Skeletal muscle tissue (tissue), 4 donors: ENCODE data around the gene TMEM126B. TPM values are rescaled to one million over a fixed set of nuclear protein-coding genes. Genes with fewer than 3 reads are reported as not detected.
"Not testable (repeated sequence)": the region's sequence is repeated elsewhere in the genome, so short reads cannot be mapped to it uniquely, and the experiment has no call there.

Source experiments
- H3K27ac ChIP-seq: one replicate; pipeline ENCODE4 v1.7.0; 2013; ENCODE audit warnings: mild to moderate bottlenecking, low read depth, low read length, inconsistent platforms
- H3K27me3 ChIP-seq, 3 donors: one replicate each; pipeline ENCODE4 v1.7.0; 2013; ENCODE audit warnings: low read length in 3 of 3; ENCODE audit not compliant: control insufficient read depth in 3 of 3, insufficient read depth in 3 of 3
- H3K36me3 ChIP-seq, 3 donors: one replicate each; pipeline ENCODE4 v1.7.0; 2013; ENCODE audit warnings: low read length in 3 of 3; ENCODE audit not compliant: control insufficient read depth in 3 of 3, insufficient read depth in 3 of 3
- H3K4me1 ChIP-seq, 3 donors: one replicate each; pipeline ENCODE4 v1.7.0; 2013; ENCODE audit warnings: low read length in 3 of 3, mild to moderate bottlenecking in 3 of 3; ENCODE audit not compliant: control insufficient read depth in 3 of 3, insufficient read depth in 3 of 3
- H3K4me3 ChIP-seq, 3 donors: one replicate each; pipeline ENCODE4 v1.7.0; 2013; ENCODE audit warnings: low read length in 3 of 3
- H3K9ac ChIP-seq, 3 donors: one replicate each; pipeline ENCODE4 v1.7.0; 2013; ENCODE audit warnings: low read length in 3 of 3, mild to moderate bottlenecking in 3 of 3, moderate library complexity in 2 of 3, low read depth in 1 of 3
- H3K9me3 ChIP-seq, 3 donors: one replicate each; pipeline ENCODE4 v1.7.0; 2013; ENCODE audit warnings: low read length in 3 of 3; ENCODE audit not compliant: control insufficient read depth in 3 of 3
- total RNA-seq: library from RNA; depleted of rRNA; stranded (reverse); fragments of >200 nt; gene quantifications from one replicate; pipeline ENCODE4 v1.2.3, GENCODE V29; 2014
- donor health status: Osteomylitis.

TMEM126B gene
- total RNA-seq, 1 donor from 2014 or later, result 26.1 TPM

DNA sequence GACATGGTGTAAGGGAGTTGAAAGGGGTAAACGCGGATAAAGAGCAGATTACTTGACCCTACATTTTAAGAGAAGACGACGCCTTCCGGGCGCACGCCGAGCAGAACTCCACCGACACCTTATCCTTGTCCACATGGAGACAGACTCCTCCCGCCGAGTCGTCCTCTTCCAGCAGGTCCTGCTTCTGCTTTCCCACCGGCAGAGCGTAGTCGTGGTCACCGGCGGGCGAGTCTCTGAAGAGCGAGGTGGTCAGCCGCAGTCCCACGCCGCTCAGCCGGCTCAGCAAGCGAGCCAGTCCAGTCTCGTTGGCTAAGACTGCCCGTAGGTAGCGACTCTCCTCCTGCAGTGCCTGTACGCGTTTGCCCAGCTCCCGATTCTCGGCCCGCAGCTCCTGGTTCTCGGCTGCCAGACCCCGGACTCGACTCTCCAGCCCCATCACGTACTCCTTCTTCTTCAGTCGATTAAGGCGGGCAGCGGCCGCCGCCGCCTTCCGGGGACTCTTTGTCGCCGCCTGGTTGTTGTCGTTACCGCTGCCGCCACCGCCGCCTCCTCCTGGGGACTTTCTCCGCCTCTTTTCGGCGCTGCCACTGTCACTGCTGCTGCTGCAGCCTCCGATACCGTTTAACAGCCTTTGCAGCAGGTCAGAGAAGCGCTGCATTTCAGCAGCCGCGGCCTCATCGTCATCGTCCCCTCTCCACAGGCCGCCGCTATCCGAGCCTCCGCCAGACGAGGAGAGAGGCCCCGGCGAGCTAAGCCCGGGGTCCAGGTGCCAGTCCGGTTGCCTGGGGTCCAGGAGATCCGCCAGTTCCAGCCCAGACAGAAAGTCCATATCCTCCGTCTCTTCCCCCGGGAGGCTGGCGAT lies 35.6 kb downstream of the TMEM126B start:
- H3K9ac ChIP-seq, result peak overlapping the region; percentile 92 to 97 (median 96)
- peak overlapping the region; percentile 98 for H3K27ac ChIP-seq
- no peaks in the 10 kb centered on the region for H3K9me3 ChIP-seq
- peaks cover 0 to 16% (median 7%) of the 10 kb centered on the region in 3 donors for H3K36me3 ChIP-seq
- no peaks in the 10 kb centered on the region for H3K27me3 ChIP-seq
- peak overlapping the region; percentile 84 to 96 (median 88) for H3K4me3 ChIP-seq
- H3K4me1 ChIP-seq, result peaks cover 14 to 36% (median 18%) of the 10 kb centered on the region in 3 donors

GRCh38 chr11:85664615-85665481 lies 36.5 kb downstream of the TMEM126B start, which contains the start of gene CREBZF:
TSS of gene CREBZF (minus strand) at chr11:85665129. CDS start at chr11:85664875, 254 bp downstream.
- peaks cover 11 to 34% (median 16%) of the 10 kb centered on the region in 3 donors for H3K4me1 ChIP-seq
- no peaks in the 10 kb centered on the region for H3K9me3 ChIP-seq
- H3K27ac ChIP-seq, result peak within 1 kb of the TSS; percentile 98

GRCh38 chr11:85665733-85666132 lies 37.3 kb downstream of the TMEM126B start:
- Histone ChIP-seq H3K27me3 (no peaks in the 10 kb centered on the region), H3K9ac (no peak overlapping the region), H3K4me1 (peaks cover 11 to 26% (median 13%) of the 10 kb centered on the region in 3 donors), H3K9me3 (no peaks in the 10 kb centered on the region), H3K36me3 (peaks cover 0 to 3% (median 2%) of the 10 kb centered on the region in 3 donors), H3K27ac (peak overlapping the region; percentile 98), H3K4me3 (peak overlapping the region in 2 of 3 donors; percentile 88 to 96)

More at GRCh38 chr11:85664615-85665481, 36.5 kb downstream of the TMEM126B start, which contains the start of gene CREBZF:
- H3K27me3 ChIP-seq, result no peaks in the 10 kb centered on the region
- peak within 1 kb of the TSS; percentile 92 to 97 (median 96) for H3K9ac ChIP-seq
- peaks cover 0 to 10% (median 3%) of the 10 kb centered on the region in 3 donors for H3K36me3 ChIP-seq
- peak within 1 kb of the TSS; percentile 84 to 96 (median 88) for H3K4me3 ChIP-seq

DNA sequence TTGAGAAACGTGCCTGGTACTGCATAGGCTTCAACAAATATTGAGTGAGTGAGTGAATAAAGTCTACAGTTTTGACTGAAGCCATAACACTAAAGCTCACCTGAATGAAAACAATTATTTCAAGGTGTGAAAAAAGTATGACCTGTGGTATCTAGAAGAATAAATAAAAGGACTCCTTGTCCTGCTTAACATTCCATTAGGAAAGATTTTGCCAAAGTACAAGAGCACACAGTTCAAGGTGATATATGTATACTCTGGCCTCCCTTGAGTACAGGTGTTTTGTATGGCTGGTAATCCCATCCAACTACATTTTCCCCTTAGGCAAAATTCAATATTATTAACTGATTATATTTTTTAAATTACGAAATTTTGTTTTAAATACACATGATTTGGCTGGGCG lies 38.3 kb downstream of the TMEM126B start:
- no peak overlapping the region for H3K9ac ChIP-seq
- H3K36me3 ChIP-seq, result peaks cover 0 to 3% (median 0%) of the 10 kb centered on the region in 3 donors
- peaks cover 11 to 16% (median 13%) of the 10 kb centered on the region in 3 donors for H3K4me1 ChIP-seq
- H3K4me3 ChIP-seq, result no peak overlapping the region
- no peaks in the 10 kb centered on the region for H3K9me3 ChIP-seq
- no peaks in the 10 kb centered on the region for H3K27me3 ChIP-seq
- no peak overlapping the region for H3K27ac ChIP-seq

DNA sequence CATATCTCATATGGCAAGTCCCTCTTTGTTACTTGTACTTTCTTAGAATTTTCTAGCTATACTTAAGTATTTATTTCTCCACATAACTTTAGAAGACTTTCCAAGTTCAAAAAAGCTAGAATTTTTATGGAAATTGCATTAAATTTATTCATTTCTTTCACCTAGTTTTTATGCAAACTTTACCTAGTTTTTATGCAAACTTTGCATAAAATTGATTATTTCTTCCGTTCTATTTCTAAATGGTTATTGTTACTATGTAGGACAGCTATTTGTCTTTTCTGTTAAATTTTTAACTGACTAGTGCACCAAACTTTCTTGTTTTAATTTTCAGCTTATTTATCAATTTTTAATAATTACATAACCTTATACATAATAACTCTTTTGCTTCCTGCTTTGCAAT lies 39.8 kb downstream of the TMEM126B start:
- Histone ChIP-seq H3K27me3 (no peaks in the 10 kb centered on the region), H3K9ac (no peak overlapping the region), H3K36me3 (peaks cover 0 to under 1% (median 0%) of the 10 kb centered on the region in 3 donors), H3K4me1 (peaks cover 2 to 5% (median 3%) of the 10 kb centered on the region in 3 donors), H3K4me3 (no peak overlapping the region), H3K27ac (no peak overlapping the region), H3K9me3 (no peaks in the 10 kb centered on the region)

DNA sequence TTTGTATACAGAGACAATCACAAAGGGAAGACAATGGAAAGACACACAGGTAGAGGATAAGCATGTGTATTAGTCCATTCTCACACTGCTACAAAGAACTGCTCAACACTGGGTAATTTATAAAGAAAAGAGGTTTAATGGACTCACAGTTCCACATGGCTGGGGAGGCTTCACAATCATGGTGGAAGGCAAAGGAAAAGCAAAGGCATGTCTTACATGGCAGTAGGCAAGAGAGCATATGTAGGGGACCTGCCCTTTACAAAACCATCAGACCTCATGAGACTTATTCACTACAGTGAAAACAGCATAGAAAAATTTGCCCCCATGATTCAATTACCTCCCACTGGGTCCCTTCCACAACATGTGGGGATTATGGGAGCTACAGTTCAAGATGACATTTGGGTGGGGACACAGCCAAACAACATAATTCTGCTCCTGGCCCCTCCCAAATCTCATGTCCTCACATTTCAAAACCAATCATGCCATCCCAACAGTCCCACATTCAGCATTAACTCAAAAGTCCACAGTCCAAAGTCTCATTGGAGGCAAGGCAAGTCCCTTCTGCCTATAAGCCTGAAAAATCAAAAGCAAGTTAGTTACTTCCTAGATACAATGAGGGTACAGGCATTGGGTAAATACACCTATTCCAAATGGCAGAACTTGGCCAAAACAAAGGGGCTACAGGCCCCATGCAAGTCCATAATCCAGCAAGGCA lies 42.7 kb downstream of the TMEM126B start:
- not testable (repeated sequence) for H3K4me3 ChIP-seq, H3K27ac ChIP-seq, H3K27me3 ChIP-seq, H3K9ac ChIP-seq, H3K9me3 ChIP-seq, H3K4me1 ChIP-seq, H3K36me3 ChIP-seq

DNA sequence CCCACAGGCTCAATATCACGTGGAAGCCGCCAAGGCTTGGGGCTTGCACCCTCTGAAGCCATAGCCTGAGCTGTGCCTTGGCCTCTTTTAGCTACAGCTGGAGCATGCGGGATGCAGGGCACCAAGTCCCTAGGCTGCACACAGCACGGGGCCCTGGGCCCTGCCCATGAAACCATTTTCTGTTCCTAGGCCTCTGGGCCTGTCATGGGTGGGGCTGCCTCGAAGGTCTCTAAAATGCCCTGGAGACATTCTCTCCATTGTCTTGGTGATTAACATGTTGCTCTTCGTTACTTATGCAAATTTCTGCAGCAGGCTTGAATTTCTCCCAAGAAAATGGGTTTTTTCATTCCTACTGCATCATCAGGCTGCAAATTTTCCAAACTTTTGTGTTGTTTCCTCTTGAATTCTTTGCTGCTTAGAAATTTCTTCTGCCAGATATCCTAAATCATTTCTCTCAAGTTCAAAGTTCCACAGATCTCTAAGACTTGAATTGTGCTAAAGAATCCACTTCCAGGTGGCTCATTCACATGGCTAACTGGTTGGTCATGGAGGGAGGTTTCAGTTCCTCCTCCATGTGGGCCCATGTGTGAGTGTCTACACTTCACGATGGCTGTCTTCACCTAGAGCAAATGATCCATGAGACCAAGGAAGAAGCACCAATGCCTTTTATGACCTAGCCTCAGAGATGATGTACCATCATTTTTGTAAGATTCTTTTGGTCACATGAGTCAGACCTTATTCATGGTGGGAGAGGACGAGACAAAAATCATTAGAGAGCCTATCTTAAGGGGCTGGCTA lies 43.9 kb downstream of the TMEM126B start:
- Histone ChIP-seq H3K4me3 (no peak overlapping the region), H3K9ac (no peak overlapping the region), H3K27me3 (no peaks in the 10 kb centered on the region), H3K27ac (no peak overlapping the region), H3K4me1 (no peaks in the 10 kb centered on the region), H3K36me3 (no peaks in the 10 kb centered on the region), H3K9me3 (no peaks in the 10 kb centered on the region)

DNA sequence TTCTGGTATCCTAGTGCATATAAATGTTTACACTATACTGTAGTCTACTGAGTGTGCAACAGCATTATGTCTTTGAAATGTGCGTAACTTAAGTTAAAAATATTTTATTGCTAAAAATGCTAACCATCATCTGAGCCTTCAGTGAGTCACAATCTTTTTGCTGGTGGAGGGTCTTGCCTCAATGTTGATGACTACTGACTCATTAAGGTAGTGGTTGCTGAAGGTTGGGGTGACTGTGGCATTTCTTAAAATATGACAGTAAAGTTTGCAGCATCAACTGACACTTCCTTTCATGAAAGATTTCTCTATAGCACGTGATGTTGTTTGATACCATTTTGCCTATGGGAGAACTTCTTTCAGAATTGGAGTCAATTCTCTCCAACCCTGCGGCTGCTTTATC lies 45.0 kb downstream of the TMEM126B start:
- H3K4me3 ChIP-seq, result no peak overlapping the region
- no peaks in the 10 kb centered on the region for H3K4me1 ChIP-seq
- no peaks in the 10 kb centered on the region for H3K27me3 ChIP-seq
- no peaks in the 10 kb centered on the region for H3K36me3 ChIP-seq
- H3K9ac ChIP-seq, result no peak overlapping the region
- H3K9me3 ChIP-seq, result no peaks in the 10 kb centered on the region
- H3K27ac ChIP-seq, result no peak overlapping the region

- Histone ChIP-seq H3K9ac (no peak overlapping the region), H3K27me3 (no peaks in the 10 kb centered on the region), H3K36me3 (no peaks in the 10 kb centered on the region), H3K4me3 (no peak overlapping the region), H3K4me1 (peaks cover 0 to 15% (median 0%) of the 10 kb centered on the region in 3 donors), H3K27ac (no peak overlapping the region), H3K9me3 (no peaks in the 10 kb centered on the region)
Measured at GRCh38 chr11:85679576-85679975, 51.2 kb downstream of the TMEM126B start.
